ENCODE results near the gene JUNB. TPM values are rescaled to one million over a fixed set of nuclear protein-coding genes. Genes with fewer than 3 reads are reported as not detected.

JUNB gene
- total and polyA plus RNA-seq, 2 of the 13 experiments (the other 11 are each of a cell fraction or from before 2014, with no cell fraction given): 7.7 to 8.2 TPM

GRCh38 chr19:12774588-12775555 lies 16.4 kb upstream of the JUNB start, which contains the start of gene HOOK2 (continued):
- TF ChIP-seq ZNF597 (CRISPR knock-in tag; IDR thresholded peaks at IDR 0.05) (no peak), CSRNP1 (CRISPR knock-in tag; IDR thresholded peaks at IDR 0.05) (peak; percentile 44; the same call in 1 of the 2 replicates), TCF7L2 (IDR thresholded peaks at IDR 0.05; ENCODE audit: low read depth, low read length) (no peak), IRF9 (CRISPR knock-in tag; IDR thresholded peaks at IDR 0.05; ENCODE audit: borderline replicate concordance) (no peak), SOX6 (IDR thresholded peaks at IDR 0.05) (no peak), SOX6 (CRISPR knock-in tag; IDR thresholded peaks at IDR 0.05) (peak; percentile 38; the same call in 1 of the 2 replicates), ZZZ3 (CRISPR knock-in tag; IDR thresholded peaks at IDR 0.05; ENCODE audit: borderline replicate concordance) (0 out of 2 replicates have a peak, but pooled peaks have one; percentile 45), ZFY (CRISPR knock-in tag; IDR thresholded peaks at IDR 0.05) (peak; percentile 69), CBX5 (CRISPR knock-in tag; IDR thresholded peaks at IDR 0.05; ENCODE audit: borderline replicate concordance) (no peak; the same call in 1 of the 2 replicates), CTCF (CRISPR knock-in tag; IDR thresholded peaks at IDR 0.05) (0 out of 2 replicates have a peak, but pooled peaks have one; percentile 12), ZNF232 (CRISPR knock-in tag; IDR thresholded peaks at IDR 0.05; ENCODE audit: borderline replicate concordance) (no peak), NR3C1 (CRISPR knock-in tag; IDR thresholded peaks at IDR 0.05) (no peak), ZSCAN21 (CRISPR knock-in tag; IDR thresholded peaks at IDR 0.05; ENCODE audit: borderline replicate concordance) (peak; percentile 54; the same call in 1 of the 2 replicates), ATF7-NPFF (CRISPR knock-in tag; IDR thresholded peaks at IDR 0.05; ENCODE audit: low read depth) (peak; percentile 60), ZNF317 (CRISPR knock-in tag; IDR thresholded peaks at IDR 0.05) (no peak), ZNF441 (CRISPR knock-in tag; IDR thresholded peaks at IDR 0.05; ENCODE audit: borderline replicate concordance) (no peak), CHD4 (IDR thresholded peaks at IDR 0.05; ENCODE audit: borderline replicate concordance, low read length) (no peak), ZBTB20 (CRISPR knock-in tag; IDR thresholded peaks at IDR 0.05; ENCODE audit: borderline replicate concordance, low read depth) (0 out of 2 replicates have a peak, but pooled peaks have one; percentile 5), SP2 (CRISPR knock-in tag; IDR thresholded peaks at IDR 0.05) (peak; percentile 39; the same call in 1 of the 2 replicates), ZNF44 (CRISPR knock-in tag; IDR thresholded peaks at IDR 0.05) (no peak), MXD3 (CRISPR knock-in tag; IDR thresholded peaks at IDR 0.05) (peak; percentile 38; the same call in 1 of the 2 replicates), ZNF709 (CRISPR knock-in tag; IDR thresholded peaks at IDR 0.05) (0 out of 2 replicates have a peak, but pooled peaks have one; percentile 60)

All from HepG2 (cell line).